Measurements from ENCODE around the gene ABCA12. TPM values are rescaled to one million over a fixed set of nuclear protein-coding genes. Genes with fewer than 3 reads are reported as not detected.

ABCA12 gene
- polyA plus RNA-seq, 1 of the 3 experiments (the other 2 are of a cell fraction) = 0.07 TPM

GRCh38 chr2:214985619-214986018 lies 152.8 kb downstream of the ABCA12 start (continued):
- TF ChIP-seq, protein P1, sequence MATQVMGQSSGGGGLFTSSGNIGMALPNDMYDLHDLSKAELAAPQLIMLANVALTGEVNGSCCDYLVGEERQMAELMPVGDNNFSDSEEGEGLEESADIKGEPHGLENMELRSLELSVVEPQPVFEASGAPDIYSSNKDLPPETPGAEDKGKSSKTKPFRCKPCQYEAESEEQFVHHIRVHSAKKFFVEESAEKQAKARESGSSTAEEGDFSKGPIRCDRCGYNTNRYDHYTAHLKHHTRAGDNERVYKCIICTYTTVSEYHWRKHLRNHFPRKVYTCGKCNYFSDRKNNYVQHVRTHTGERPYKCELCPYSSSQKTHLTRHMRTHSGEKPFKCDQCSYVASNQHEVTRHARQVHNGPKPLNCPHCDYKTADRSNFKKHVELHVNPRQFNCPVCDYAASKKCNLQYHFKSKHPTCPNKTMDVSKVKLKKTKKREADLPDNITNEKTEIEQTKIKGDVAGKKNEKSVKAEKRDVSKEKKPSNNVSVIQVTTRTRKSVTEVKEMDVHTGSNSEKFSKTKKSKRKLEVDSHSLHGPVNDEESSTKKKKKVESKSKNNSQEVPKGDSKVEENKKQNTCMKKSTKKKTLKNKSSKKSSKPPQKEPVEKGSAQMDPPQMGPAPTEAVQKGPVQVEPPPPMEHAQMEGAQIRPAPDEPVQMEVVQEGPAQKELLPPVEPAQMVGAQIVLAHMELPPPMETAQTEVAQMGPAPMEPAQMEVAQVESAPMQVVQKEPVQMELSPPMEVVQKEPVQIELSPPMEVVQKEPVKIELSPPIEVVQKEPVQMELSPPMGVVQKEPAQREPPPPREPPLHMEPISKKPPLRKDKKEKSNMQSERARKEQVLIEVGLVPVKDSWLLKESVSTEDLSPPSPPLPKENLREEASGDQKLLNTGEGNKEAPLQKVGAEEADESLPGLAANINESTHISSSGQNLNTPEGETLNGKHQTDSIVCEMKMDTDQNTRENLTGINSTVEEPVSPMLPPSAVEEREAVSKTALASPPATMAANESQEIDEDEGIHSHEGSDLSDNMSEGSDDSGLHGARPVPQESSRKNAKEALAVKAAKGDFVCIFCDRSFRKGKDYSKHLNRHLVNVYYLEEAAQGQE (IDR thresholded peaks at IDR 0.05; ENCODE audit: low read depth, low read length) = no peak
- TF ChIP-seq RCOR1 (IDR thresholded peaks at IDR 0.05; ENCODE audit: low read length) (no peak), GABPA (IDR thresholded peaks at IDR 0.05; ENCODE audit: low read depth) (no peak), RFX5 (IDR thresholded peaks at IDR 0.05; ENCODE audit: low read length) (no peak), USF1 (IDR thresholded peaks at IDR 0.05; ENCODE audit: borderline replicate concordance, low read depth) (no peak)

GRCh38 chr2:214966420-214966819 lies 172.0 kb downstream of the ABCA12 start:
- Histone ChIP-seq H3K4me3 (ENCODE audit: low read depth in 2 of 2, low read length in 1 of 2) (no peak overlapping the region), H3K27ac (ENCODE audit: low read depth in 2 of 2, low read length in 1 of 2) (no peak overlapping the region), H3K4me1 (ENCODE audit: control insufficient read depth in 1 of 2, insufficient read depth in 2 of 2, low read depth in 1 of 2, low read length in 1 of 2) (no peaks in the 10 kb centered on the region), H3K9me3 (no peaks in the 10 kb centered on the region), H3K27me3 (ENCODE audit: insufficient read depth) (no peaks in the 10 kb centered on the region), H3K4me2 (no peak overlapping the region), H3K36me3 (replicated peaks in 1 of 2; ENCODE audit: control insufficient read depth in 1 of 2, insufficient read depth in 2 of 2, low read length in 1 of 2) (no peaks in the 10 kb centered on the region), H4K20me1 (ENCODE audit: insufficient read depth) (no peaks in the 10 kb centered on the region), H3K9ac (no peak overlapping the region), H3K79me2 (ENCODE audit: insufficient read depth) (no peaks in the 10 kb centered on the region), H2AFZ (ENCODE audit: low read depth) (no peak overlapping the region), H3K9me2 (0 out of 2 replicates have a peak, but pooled peaks cover 3% of the 10 kb centered on the region), H3F3A (replicated peaks; ENCODE audit: insufficient read depth) (no peaks in the 10 kb centered on the region)
- DNase-seq = no peak
- 80% methylated on average over 5 of the region's 5 CpGs for WGBS (ENCODE audit: low lambda C conversion rate)
- POLR2A ChIA-PET = no interaction called here
- TF ChIP-seq TEAD4 (IDR thresholded peaks at IDR 0.05; ENCODE audit: borderline replicate concordance, insufficient read depth) = no peak
- TF ChIP-seq, protein P2, sequence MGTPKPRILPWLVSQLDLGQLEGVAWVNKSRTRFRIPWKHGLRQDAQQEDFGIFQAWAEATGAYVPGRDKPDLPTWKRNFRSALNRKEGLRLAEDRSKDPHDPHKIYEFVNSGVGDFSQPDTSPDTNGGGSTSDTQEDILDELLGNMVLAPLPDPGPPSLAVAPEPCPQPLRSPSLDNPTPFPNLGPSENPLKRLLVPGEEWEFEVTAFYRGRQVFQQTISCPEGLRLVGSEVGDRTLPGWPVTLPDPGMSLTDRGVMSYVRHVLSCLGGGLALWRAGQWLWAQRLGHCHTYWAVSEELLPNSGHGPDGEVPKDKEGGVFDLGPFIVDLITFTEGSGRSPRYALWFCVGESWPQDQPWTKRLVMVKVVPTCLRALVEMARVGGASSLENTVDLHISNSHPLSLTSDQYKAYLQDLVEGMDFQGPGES (IDR thresholded peaks at IDR 0.05; ENCODE audit: low read depth, low read length) = no peak
- TF ChIP-seq NFIC (IDR thresholded peaks at IDR 0.05; ENCODE audit: borderline replicate concordance) = no peak
- no peak for TF ChIP-seq CHD2 (IDR thresholded peaks at IDR 0.05; ENCODE audit: low read length, partially characterized antibody)
- no peak for TF ChIP-seq SIN3A (IDR thresholded peaks at IDR 0.05; ENCODE audit: borderline replicate concordance, low read depth, low read length)
- no peak for TF ChIP-seq FOXJ3 (CRISPR knock-in tag; IDR thresholded peaks at IDR 0.05)
- CTCF ChIA-PET = interaction anchor here (1.1 kb wide), 1 partner anchor 13 kb away, joined by 3 read pairs; no protein-coding TSS in a partner anchor
